Measurements from ENCODE around the gene ARL8A.

- no peak for TF ChIP-seq CTCF (IDR thresholded peaks at IDR 0.05 in 4 of 5, conservative IDR thresholded peaks at IDR 0.05 in 1 of 5)
- no peak for TF ChIP-seq POLR2A (IDR thresholded peaks at IDR 0.05)
These were observed 27.4 kb upstream of the ARL8A start for GRCh38 chr1:202172015-202172355.

Measured in gastrocnemius medialis (tissue), 4 donors.